C1 segment of cervical spinal cord (tissue), 14 donors: ENCODE measurements around the gene LTBP1.

Experiments used
- DNase-seq, 14 donors: peaks; one replicate each; lab custom pipeline; 2025; lab: John Stamatoyannopoulos, UW

Gene LTBP1

DNA sequence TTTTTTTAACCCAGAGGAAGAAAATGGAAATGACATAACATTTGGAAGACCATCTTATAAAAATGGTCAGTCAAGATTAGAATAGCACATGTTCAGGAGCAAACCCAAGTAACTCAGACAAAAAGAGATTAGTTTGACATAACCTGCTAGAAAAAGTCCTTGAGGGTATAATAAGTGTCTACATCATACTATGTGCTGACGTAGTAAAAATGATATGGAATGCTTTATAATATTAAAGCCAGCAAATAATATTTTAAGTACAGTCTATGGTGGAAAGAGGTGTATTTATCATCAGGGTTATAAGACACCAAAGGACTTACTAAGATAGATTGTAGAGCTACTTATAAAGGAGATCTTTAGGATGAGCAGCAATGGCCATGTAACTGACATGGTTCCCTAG, 169.0 kb downstream of the LTBP1 start:
- no peak for DNase-seq

DNA sequence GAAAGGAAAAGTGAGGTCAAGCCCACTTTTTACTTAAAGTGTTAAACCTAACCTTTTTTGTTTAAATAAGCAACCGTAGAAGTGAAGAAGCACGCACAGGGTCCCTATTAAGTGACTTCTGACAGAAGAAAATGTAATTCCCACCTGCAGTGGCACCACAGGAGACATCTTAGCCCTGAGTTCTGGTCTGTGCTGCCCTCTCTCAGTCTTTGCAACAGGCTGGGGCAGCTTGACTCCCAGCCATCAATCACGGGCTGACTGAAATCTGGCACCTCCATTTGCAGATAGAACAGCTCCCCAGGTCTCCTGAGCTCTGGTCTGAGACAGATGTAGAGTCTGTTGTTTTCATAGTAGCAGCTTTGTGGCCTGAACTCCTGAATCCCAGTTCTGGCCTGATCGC, 170.0 kb downstream of the LTBP1 start:
- no peak for DNase-seq

DNA sequence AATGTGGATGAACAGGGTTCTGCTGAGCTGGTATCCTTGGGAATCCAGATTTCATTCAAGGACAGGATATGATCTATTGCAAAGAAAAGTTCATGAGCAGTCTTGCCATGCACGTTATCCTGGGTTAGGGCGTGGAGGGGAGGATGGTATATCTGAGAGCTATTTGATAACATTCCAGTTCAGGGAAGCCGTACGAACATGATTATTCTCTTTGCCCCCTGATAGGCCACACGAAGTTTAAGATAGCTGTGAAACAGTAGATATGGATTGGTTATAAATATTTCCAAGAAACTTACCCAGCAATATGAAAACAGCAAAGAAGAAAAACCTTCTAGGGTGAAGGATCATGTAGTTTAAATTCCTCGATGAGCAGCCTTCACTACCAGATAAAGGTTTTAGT, 171.9 kb downstream of the LTBP1 start:
- no peak for DNase-seq

DNA sequence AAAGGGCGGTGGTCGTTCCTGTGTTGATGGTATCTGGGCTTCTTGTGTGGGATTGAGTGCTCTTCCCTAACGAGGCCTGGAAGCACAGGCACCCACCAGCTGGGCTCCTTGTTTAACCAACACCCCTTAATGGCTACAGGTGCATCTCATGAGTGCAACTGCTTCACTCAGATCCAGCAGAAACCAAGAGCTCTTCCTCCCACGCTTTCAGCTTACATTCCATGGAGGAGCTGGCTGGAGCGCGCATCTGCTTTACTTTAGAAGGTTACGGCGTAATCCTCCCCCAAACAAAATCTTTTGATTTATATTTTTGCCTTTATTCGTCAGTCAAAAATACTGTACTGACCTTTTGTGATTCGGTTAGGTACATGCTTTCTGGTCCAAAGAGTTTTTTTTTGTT, 174.7 kb downstream of the LTBP1 start:
- no peak for DNase-seq

DNA sequence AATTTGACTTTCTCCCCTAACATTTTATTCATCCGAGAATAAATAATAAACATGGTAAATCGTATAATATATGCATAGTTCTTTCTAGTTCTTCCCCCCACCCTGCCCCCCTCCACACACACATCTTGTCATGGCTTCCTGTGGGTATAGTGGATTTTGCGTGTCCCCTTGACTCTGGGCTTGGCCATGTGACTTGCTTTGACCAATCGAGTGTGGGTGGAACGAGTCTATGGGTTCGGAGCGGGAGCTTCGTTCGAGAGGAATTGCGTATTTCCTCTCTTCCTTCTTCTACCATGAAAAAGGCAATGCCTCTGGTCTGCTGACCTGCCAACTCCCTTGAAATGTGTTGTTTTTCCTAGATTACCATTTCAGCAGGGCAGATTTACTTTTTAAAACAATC, 175.2 kb downstream of the LTBP1 start:
- DNase-seq = no peak

DNA sequence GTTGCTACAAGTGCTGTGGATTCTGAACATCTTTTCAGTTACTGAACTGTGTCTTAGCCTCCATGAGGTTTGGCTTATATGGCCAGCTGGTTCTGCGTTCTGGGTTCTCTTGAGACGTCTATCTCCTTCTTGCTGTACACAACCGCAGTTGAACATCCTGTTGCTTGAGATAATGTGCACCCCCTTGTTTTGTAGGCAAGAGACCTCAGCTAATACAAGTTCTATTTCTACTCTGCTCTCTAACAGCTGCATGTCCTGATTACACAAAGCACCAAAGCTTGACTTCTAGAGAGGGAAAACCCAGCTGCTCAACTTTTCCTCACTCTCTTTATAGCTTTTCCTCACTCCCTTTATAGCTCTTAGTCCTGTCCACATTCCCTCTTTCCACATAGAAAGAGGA, 176.0 kb downstream of the LTBP1 start:
- no peak for DNase-seq

DNA sequence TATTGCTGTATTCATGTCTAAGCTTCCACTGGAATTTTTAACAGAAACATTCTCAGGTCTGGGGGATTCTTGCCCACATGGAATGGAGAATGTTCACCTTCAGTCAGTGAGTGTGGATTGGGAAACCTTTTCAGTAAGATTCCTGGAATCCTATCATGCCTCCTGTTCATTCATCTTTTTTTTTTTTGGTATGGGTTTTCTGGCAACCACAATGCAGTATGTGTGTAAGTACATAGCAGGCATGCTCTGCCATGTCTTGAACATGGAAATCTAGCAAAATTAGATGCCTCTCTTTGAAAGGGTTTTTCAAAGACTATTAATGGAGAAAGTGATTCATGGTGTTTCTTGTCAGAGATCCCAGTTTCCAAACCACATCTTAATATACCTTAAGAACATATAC, 176.5 kb downstream of the LTBP1 start:
- DNase-seq = no peak

DNA sequence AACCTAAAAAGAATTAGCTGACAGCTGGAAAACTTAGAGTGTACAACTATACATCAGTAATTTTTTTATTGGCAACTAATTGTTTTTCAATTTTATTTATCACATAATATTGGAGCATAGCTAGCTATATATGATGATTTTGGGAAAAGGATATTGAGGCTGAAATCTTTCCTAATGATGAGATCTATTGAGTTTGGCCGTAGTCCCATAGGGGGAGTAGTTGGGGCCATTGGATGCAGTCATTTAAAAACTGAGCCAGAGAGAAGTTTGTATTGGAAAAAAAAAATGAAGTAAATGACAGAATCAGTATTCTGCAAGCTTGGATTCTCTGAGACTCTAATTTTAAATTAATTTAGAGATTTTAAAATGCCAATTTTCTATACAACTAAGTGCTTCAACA, 179.8 kb downstream of the LTBP1 start:
- no peak for DNase-seq

DNA sequence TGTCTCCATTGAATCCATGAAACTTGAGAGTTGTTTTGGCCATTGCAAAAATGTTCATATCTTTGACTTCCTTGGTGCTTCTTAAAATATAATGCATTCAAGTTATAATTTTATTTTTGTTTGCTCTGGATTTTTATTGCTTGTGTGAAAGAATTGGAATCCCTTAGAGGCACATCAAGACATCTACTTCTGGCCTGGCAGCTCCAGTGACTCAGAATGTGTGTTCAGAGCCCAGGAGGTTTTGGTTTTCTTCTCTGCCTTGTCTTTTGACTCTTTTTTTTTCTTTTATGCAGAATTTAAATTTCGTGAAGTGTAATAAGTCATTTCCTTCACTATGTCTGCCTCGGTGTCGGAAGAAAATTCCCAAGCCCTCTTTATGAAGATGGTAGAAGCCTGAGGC, 180.2 kb downstream of the LTBP1 start:
- no peak for DNase-seq

DNA sequence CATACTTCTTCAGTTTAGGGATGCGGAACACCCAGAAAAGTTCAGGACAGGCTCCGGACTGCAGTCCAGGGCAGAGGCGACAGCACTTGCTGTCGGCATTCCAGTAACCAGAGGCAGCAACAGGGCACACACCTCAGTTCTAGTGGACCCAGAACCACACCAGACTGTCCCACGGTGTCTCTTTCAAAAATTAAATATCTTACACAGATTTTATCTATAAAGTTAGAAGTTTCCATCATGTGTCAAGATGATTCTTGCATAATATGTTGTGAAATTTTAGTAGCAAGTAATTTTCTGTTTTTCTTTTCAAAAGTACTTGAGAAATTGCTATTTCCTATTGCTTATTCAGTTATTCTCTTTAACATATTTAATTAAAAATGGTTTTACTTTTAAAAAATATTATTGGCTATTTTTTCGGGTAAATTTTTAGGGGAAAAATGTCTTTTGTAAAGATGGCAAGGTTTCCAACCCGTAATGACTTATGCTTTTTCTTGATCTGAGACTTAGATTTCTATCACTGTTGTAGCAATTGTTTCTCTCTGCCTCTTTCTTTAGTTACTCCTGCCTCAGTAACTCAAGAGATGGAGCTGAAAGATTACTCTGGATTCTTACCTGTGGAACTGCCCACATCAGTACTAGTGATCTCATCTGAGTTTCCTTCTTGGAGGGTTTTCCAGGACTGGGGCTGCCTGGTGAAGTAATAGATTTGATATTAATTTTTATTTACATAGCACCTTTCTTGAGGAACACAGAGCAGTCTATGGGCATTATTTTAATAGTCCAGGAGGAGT, 182.7 kb downstream of the LTBP1 start:
- DNase-seq = no peak

DNA sequence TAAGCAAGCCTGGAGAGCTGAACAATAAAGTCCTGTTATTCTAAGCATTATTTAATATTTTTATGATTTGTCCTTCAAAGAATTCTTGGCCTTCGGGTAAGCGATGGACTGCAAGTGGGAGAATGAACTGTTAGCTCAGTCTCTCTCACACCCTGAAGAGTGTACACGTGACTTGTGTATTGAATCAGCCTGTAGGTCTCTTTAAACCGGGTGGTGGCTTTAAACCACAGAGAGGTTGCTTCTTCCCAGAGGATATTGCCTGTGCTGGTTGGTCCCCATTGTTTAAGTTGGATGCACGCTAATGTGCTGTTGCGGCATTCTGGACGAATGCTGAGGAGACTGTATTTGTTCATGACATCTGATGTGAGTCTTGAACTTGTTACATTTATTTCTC, 183.3 kb downstream of the LTBP1 start:
- no peak for DNase-seq

DNA sequence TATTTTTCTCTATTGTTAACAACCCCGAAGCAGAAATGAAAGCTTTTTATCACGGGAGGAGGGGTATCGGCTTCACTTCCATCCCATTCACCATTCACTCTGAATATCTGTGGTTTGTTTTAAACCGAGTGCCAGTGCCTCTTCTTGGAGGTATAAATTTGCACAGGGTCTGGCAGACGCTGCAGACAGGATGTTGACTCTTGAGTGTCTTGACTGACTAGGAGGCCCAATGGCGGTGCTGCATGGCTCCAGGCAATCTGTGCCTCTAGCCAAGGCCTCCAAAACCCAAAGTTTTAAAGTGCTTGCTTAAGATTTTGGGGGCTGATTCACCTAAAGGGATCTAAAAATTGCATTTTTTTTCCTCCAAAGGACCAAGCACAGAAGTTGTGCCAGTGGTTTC, 183.8 kb downstream of the LTBP1 start:
- DNase-seq = no peak

DNA sequence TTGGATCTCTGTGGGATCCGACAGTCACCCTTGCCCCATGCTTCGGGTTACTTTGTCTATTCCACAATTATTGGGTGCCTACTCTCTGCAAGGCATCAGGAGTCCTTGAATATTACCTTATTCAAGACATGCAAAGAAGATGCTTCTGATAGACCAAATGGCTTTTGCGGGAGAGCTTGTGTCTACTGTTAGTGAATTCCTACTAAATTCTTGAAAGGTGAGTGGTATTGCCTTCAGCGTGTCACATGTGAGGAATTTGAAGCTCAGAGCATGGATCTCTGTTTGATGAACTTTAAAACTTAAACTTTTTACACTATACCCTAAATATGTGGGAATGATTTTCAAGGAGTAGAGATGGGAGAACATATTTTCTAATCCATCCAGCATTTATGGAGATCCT, 184.4 kb downstream of the LTBP1 start:
- no peak for DNase-seq

DNA sequence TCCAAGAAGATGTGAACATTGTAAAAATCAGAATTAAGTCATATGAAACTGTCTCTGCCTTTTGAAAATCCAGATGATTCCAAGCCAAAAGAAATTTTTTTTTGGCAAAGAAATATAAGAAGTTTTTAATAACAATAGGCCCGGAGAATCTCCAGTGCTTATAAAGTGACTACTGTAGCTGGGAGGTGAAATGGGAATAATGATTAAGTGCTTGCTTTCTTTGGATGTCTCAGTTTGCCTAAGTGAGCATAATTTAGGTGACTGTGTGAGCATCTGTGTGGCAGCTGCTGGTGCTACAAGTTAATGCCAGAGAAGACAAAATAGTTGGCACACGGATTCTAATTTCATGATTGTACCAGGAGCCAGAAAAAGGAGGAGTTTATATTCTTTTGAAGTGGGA, 185.0 kb downstream of the LTBP1 start:
- DNase-seq = no peak

DNA sequence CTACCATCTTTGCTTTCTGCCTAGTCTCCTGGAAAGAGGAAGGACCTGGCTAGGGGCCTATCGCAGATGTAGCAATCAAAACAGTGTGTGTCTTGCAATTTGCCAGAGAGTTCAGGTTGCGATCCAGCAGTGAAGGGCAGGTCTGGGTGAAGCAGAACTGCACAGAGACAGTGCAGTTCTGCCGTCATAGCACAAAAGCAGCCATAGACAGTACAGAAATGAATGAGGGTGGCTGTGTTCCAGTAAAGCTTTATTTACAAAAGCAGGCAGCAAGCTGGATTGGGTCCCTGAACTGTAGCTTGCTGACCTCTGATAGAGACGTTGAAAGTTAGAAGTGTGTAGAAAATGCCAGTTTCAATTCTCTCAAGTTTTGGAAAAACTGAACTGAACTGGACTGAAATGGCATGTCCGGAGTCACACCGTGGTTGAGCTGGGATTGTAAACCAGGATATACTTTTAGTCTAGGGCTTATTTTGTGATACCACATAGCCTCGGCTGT, 186.8 kb downstream of the LTBP1 start:
- no peak for DNase-seq

DNA sequence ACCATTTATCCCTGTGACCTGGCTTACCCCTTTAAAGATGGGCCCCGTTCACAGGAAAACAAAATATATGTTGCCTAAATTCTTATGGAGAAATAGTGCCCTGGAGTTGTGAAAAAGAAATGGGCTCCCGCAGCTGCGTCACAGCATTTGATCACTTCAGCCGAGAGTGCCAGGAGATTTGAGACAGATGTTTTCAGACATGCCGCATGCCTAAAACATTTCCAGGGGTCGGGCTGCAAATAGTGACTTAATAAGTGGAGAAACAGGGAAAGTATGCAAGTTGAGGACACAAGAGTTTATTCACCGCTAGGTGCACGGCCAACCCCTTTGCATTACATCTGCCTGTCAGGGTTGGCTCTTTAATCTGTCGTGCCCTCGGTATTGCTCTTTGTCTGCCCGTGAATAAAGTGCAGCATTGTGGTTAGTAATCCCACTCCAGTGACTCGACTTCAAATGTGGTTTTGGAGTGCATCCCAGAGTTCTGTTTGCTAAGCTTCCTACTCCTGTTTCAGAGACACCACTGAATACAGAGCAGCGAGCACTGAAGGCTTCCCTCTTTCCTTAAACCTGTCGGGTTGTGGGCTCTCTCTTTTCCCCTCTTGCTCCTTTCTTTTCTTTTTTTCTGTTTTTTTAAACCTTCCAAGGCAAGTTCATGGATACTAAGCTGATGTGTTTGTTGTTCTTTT, 187.5 kb downstream of the LTBP1 start:
- peak in 8 of 14 donors; percentile 25 to 52 (median 41) for DNase-seq

DNA sequence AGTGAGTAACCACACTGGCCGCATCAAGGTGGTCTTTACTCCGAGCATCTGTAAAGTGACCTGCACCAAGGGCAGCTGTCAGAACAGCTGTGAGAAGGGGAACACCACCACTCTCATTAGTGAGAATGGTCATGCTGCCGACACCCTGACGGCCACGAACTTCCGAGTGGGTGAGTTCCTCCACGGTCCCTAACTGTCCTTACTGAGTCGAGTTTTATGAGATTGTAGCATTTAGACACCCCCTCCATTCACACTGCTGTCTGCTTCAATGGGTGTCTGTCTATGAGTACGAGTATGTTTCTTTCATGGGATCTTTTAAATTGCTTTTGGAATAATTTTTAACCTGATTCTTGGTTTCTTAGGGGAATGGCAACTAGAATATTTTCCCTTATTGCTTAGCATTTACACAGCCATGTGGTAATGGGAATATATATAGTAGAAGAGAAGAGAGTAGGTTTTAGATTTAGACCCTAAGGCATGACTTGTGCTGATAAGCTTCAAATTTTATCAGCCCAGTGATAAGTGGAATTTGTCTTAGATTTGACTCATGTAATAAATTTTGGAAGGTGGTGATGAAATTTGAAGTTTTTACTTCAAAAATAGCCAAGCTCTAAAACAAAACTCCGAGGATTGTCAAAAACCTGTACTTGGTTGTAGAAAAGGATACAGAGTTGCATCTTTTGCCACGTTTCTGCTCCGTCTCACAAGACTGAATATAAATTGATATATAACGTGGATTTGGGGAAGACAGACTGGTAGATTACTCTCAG, 188.2 kb downstream of the LTBP1 start:
- peak in 4 of 14 donors; percentile 28 to 42 (median 34) for DNase-seq

DNA sequence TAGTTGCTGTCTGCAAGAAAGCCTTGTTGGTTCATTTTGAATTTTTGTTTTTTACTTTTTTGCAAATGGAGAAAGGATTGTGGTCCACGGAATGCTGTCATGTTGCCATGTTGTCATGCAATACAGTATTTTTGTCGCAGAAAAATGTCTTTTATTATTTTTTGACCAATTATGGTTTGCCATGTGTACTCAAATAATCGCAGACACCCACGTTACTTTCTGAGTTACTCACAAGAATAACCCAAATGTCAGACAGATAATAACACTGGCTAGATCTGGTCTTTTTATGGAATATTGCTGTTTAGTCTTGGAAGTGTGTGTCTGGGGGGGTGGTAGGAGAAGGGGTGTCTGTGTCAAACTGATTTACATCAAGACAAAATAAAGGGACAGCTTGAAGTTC, 188.9 kb downstream of the LTBP1 start:
- no peak for DNase-seq

DNA sequence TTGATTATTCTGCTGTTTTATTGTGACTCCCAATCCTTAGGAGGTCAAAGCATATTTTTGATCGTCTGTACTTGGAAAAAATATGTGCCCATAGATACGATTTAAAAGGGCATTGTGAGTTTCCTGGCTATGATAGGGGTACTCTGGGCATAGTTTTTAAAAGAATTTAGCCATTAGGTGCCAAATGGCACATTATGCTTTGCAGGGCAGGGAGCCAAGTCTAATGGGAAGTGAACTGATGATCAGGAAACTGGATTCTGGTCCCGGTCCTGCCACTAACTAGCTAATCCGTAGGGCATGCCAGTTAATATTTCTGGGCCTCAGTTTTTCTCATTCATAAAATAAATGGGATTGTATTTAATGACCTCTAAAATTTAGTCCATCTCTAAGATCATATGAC, 189.3 kb downstream of the LTBP1 start:
- no peak for DNase-seq

DNA sequence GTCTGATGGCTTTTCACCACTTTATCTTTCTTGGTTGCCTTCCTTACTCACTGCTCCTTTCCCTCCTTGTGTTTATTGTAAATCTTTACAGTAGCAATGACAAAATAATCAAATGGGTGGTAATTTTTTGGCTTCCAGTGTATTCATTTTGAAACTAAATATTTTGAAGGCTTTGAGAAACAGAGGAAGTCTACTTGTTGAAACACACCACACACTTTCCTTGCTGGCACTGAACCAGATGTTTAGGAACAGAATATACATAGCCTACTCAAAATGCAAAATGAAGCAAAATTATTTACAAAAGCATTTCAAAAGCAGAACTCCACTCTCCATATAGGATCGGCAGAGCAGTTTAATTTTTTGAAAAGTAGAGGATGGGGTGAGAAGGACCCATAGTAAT, 189.8 kb downstream of the LTBP1 start:
- no peak for DNase-seq

DNA sequence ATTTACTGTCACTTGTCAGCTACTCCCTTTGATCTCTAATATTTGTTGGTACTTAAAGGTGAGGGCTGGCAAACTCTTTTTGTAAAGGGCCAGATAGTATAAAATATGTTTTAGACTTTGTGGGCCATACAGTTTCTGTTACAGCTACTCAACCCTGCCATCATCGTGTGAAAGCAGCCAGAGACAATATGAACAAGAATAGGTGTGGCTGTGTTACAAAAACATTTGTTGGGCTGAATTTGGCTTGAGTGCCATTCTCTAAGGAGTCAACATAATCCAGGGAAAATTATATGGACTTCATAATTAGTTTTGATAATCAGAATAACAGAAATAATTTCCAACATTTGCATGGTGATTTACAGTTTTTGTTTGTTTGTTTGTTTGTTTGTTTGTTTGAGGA, 190.6 kb downstream of the LTBP1 start:
- DNase-seq = no peak

DNA sequence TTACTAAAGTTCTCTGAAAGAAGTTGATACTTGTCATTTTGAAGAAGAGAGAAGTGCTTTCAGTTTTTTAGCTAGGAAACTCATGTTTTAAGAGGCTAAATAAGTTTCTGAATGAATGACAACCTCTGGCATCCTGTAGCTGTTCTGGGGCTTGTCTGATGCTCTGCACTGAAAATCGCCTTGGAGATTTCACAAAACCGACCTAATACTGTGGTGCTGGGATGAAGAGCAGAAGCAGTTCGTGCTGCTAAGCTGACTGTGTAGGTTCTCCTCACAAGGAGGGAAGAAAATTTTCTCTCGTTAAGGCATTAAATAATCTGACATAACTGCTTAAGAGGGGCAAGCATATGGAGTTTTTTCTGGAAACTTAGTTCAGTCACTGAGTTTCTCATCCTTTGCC, 193.2 kb downstream of the LTBP1 start:
- no peak for DNase-seq

DNA sequence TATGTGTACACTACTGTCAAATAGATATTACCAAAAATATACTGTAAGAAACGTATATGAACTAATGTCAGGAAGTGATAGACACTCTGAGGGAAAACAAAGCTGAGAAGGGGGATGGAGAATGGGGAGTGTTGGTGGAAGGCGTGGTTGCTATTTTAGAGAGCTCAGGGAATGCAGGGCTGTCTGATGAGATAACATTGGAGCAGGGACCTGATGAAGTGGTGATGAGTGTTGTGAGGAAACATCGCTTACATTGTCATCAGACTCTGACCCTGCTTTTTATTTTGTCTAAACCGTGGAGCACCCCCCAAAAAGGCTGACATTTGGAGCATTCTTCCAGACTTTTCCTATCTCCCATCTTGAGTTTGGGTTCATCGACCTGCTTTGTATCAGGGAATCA, 194.7 kb downstream of the LTBP1 start:
- DNase-seq = no peak
